Suprapubic skin (tissue), 4 donors: ENCODE measurements around the gene GSN.

Experiments
- EP300 ChIP-seq: sonication (generic); formaldehyde crosslinking; IDR thresholded peaks from one replicate; pipeline ENCODE4 v1.6.1; 2017; ENCODE audit warnings: antibody characterized with exemption
- POLR2A ChIP-seq, 2 donors: fragments of 450-650 bp; IDR thresholded peaks; one replicate each; pipeline ENCODE4 v1.6.1; 2017; ENCODE audit warnings: antibody characterized with exemption in 2 of 2, mild to moderate bottlenecking in 2 of 2, moderate library complexity in 2 of 2
- POLR2AphosphoS5 ChIP-seq, 3 donors: sonication (generic); formaldehyde crosslinking; IDR thresholded peaks; one replicate each; pipeline ENCODE4 v1.6.1; 2017; ENCODE audit warnings: antibody characterized with exemption in 3 of 3
- TF ChIP-seq, protein P1 (sequence below), 2 donors: fragments of 200-600 bp in 1 of 2; fragments of 450-650 bp in 1 of 2; sonication (generic) in 1 of 2; IDR thresholded peaks; one replicate each; pipeline ENCODE4 v1.5.1; 2016 to 2019; ENCODE audit warnings: antibody characterized with exemption in 2 of 2, mild to moderate bottlenecking in 1 of 2, moderate library complexity in 1 of 2

DNA sequence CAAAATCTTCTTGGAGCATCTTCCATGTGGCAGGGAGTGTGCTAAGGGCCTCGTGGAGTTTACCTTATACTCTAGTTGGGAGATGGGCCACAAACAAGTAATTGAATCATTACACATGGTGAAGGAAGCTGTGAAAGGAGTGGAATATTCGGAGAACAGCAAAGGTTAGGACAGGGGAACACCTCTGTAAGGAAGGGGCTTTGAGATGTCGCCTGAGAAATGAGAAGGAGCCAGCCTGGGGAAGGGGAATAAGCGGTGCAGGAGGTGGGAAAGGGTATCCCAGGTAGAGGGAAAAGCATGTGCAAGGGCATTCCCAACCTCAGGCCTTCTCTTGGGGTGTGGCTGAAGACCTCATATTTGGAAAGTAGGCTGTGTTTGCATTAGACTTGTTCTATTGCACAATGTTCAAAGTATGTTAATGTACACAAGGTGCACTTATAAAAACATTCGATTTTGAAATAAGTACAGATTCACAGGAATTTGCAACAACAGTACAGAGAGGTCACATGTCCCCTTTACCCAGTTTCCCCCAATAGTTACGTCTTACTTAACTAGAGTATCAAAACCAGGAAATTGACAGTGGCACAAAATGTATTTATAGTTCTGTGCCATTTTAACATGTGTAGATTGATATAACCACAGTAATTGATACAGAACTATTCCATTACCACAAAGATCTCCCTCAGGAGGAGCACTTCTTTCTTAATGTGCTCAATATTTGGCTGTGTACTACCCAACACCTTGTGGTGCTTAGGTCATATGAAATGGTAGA is 104.5 kb downstream of the GSN start:
- TF ChIP-seq, protein P1, sequence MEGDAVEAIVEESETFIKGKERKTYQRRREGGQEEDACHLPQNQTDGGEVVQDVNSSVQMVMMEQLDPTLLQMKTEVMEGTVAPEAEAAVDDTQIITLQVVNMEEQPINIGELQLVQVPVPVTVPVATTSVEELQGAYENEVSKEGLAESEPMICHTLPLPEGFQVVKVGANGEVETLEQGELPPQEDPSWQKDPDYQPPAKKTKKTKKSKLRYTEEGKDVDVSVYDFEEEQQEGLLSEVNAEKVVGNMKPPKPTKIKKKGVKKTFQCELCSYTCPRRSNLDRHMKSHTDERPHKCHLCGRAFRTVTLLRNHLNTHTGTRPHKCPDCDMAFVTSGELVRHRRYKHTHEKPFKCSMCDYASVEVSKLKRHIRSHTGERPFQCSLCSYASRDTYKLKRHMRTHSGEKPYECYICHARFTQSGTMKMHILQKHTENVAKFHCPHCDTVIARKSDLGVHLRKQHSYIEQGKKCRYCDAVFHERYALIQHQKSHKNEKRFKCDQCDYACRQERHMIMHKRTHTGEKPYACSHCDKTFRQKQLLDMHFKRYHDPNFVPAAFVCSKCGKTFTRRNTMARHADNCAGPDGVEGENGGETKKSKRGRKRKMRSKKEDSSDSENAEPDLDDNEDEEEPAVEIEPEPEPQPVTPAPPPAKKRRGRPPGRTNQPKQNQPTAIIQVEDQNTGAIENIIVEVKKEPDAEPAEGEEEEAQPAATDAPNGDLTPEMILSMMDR (IDR thresholded peaks at IDR 0.05): no peak
- TF ChIP-seq POLR2A (IDR thresholded peaks at IDR 0.05): no peak
- no peak for TF ChIP-seq POLR2AphosphoS5 (IDR thresholded peaks at IDR 0.05)
- TF ChIP-seq EP300: no peak
